Mucosa of descending colon (tissue), 3 donors: ENCODE data around the gene CDC42BPA. TPM values are rescaled to one million over a fixed set of nuclear protein-coding genes. Genes with fewer than 3 reads are reported as not detected.
A peak's percentile ranks its signal among the peaks of the same experiment; 100 is the strongest.

Experiments
- ATAC-seq: fragments of 200-7000 bp; cut with Tn5 transposase; one replicate; pipeline ENCODE4 v1.9.1; 2020; ENCODE audit warnings: mild to moderate bottlenecking, moderate library complexity
- DNase-seq, 3 donors: peaks; one replicate each; pipeline ENCODE4 v3.0.0-alpha.2; 2020
- H3K36me3 ChIP-seq: fragments of 200-600 bp; one replicate; pipeline ENCODE4 v1.8.0; 2021; ENCODE audit warnings: low read depth, mild to moderate bottlenecking
- H3K4me1 ChIP-seq: fragments of 200-600 bp; one replicate; pipeline ENCODE4 v1.8.0; 2021; ENCODE audit warnings: low read depth, mild to moderate bottlenecking
- H3K4me3 ChIP-seq: fragments of 200-600 bp; one replicate; pipeline ENCODE4 v1.8.0; 2021; ENCODE audit warnings: mild to moderate bottlenecking
- H3K9me3 ChIP-seq: fragments of 200-600 bp; one replicate; pipeline ENCODE4 v1.8.0; 2021; ENCODE audit warnings: mild to moderate bottlenecking
- CTCF ChIP-seq: fragments of 200-600 bp; IDR thresholded peaks from one replicate; pipeline ENCODE4 v1.8.0; 2022; ENCODE audit warnings: antibody characterized with exemption, mild to moderate bottlenecking
- intact Hi-C, 2 donors: fragments of 100-400 bp; cut with DNase I in 1 of 2; cut with micrococcal nuclease in 1 of 2; formaldehyde crosslinking; loops; one replicate each; pipeline versions ENCODE4 v1.11.0 to v1.11.1; 2022; cut with DNase I, micrococcal nuclease
- total RNA-seq, 3 donors: library from RNA; stranded (reverse); fragmentation: NEBNext Ultra II Directional in 2 of 3; extraction: Animal tissue kit (Norgen Biotek cat#: 25700) in 2 of 3; gene quantifications; one replicate each; pipeline versions ENCODE4 v1.2.1 to v1.2.4, GENCODE V29; 2021 to 2023
- donor health status: DM: no; HTN: no; CAD: no; lungs with moderate emphysema.
- donor health status: DM: no; HTN: no; CAD: no.
- donor health status: DM: no; HTN: yes; CAD: no.

CDC42BPA gene
- total RNA-seq, 3 donors from 2014 or later: 32.6 to 70.7 (median 50.2) TPM

GRCh38 chr1:227328405-227329019 is 10.2 kb upstream of the CDC42BPA start:
- TF ChIP-seq CTCF: no peak

DNA sequence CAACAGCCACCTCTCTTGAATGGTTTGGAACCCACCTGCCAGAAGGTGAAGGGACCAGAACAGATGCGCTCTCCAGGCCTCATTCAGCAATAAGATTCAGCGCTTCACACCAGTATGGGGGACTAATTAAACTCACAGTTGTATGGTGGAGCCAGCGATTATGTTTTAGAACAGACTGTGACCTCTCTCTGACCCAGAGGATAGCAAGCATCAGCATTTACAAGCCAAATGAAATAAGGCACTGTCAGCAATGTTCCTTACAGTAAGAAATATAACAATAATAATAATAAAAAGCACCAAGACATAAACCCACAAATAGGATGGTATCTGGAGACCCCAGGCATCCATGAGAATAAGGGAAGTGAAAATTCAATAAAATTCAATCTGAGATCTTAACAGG is 6.9 kb upstream of the CDC42BPA start:
- Histone ChIP-seq H3K4me3 (no peak overlapping the region), H3K9me3 (no peaks in the 10 kb centered on the region), H3K4me1 (peaks cover 21% of the 10 kb centered on the region), H3K36me3 (no peaks in the 10 kb centered on the region)
- intact Hi-C loops: no loop called here
- TF ChIP-seq CTCF: no peak
- DNase-seq: no peak
- no peak for ATAC-seq

More at GRCh38 chr1:227328405-227329019, 10.2 kb upstream of the CDC42BPA start:
- Histone ChIP-seq H3K36me3 (no peaks in the 10 kb centered on the region), H3K4me1 (no peaks in the 10 kb centered on the region), H3K4me3 (no peak overlapping the region), H3K9me3 (no peaks in the 10 kb centered on the region)
- DNase-seq (no peak), ATAC-seq (no peak)
- intact Hi-C loops: no loop called here

- Histone ChIP-seq H3K4me3 (no peak overlapping the region), H3K4me1 (peaks cover 22% of the 10 kb centered on the region), H3K36me3 (no peaks in the 10 kb centered on the region), H3K9me3 (no peaks in the 10 kb centered on the region)
- intact Hi-C loops: no loop called here
- ATAC-seq (no peak), DNase-seq (peak in 1 of 3 donors; percentile 31)
- TF ChIP-seq CTCF: no peak
These were observed 5.6 kb upstream of the CDC42BPA start for GRCh38 chr1:227323967-227324268.

- Histone ChIP-seq H3K36me3 (no peaks in the 10 kb centered on the region), H3K9me3 (no peaks in the 10 kb centered on the region), H3K4me3 (no peak overlapping the region), H3K4me1 (peaks cover 22% of the 10 kb centered on the region)
- no peak for TF ChIP-seq CTCF
- ATAC-seq: peak; percentile 86
- intact Hi-C loops: no loop called here
- peak; percentile 68 to 93 (median 80) for DNase-seq
These were observed 5.1 kb upstream of the CDC42BPA start for GRCh38 chr1:227323171-227323966.

GRCh38 chr1:227322376-227322775 is 4.1 kb upstream of the CDC42BPA start:
- Histone ChIP-seq H3K9me3 (no peaks in the 10 kb centered on the region), H3K36me3 (no peaks in the 10 kb centered on the region), H3K4me1 (peaks cover 22% of the 10 kb centered on the region), H3K4me3 (no peak overlapping the region)
- TF ChIP-seq CTCF: no peak
- ATAC-seq (no peak), DNase-seq (peak in 2 of 3 donors; percentile 31 to 42)
- intact Hi-C loops: no loop called here
